A549 (cell line): ENCODE results near the gene PFDN6.

Experiments used
- CBX8 ChIP-seq: fragments of 200-600 bp; sonication (generic); IDR thresholded peaks from 2 replicates; pipeline ENCODE4 v1.6.1; 2016
- EP300 ChIP-seq, 2 experiments: fragments of >200 bp; sonication (Bioruptor Twin); formaldehyde crosslinking; IDR thresholded peaks; 2 replicates in 1 of 2; 3 replicates in 1 of 2; pipeline ENCODE4 v1.6.1; 2016 to 2017
- MYC ChIP-seq: IDR thresholded peaks from 2 replicates; pipeline ENCODE4 v1.6.1; 2012; ENCODE audit warnings: mild to moderate bottlenecking, inconsistent platforms, low read length, improper control_type of control experiment, borderline replicate concordance
- RAD21 ChIP-seq, 2 experiments: fragments of >200 bp in 1 of 2; sonication (Bioruptor Twin) in 1 of 2; formaldehyde crosslinking in 1 of 2; IDR thresholded peaks in 1 of 2; conservative IDR thresholded peaks in 1 of 2; 2 replicates in 1 of 2; 3 replicates in 1 of 2; pipeline ENCODE4 v1.6.1; 2012 to 2018; ENCODE audit warnings: inconsistent platforms in 1 of 2

DNA sequence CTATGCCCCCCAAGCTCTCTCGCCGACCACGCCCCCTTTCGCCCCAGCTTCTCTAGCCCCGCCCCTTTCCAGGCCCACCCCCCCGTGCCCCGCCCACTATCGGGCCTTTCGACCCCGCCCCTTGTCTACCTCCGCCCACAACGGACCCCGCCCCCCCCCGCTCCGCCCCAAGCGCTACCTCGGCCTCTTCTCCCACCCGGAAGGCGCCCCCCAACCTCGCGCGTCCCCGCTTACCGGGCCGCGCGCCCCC lies 27.9 kb downstream of the PFDN6 start:
- TF ChIP-seq EP300 (IDR thresholded peaks at IDR 0.05) (no peak), CBX8 (no peak), RAD21 (conservative IDR thresholded peaks at IDR 0.05 in 1 of 2, IDR thresholded peaks at IDR 0.05 in 1 of 2) (no peak), MYC (no peak)
